T-helper 1 cell treated with Interleukin-12 subunit alpha and Interleukin-12 subunit beta and Interleukin-4 antibody, amounts not matched to agents 30 ng/mL and 1 ng/mL, for 36 hours (primary cell): Measurements from ENCODE around the gene TMED10. TPM values are rescaled to one million over a fixed set of nuclear protein-coding genes. Genes with fewer than 3 reads are reported as not detected.
"Not testable (repeated sequence)": the region's sequence is repeated elsewhere in the genome, so short reads cannot be mapped to it uniquely, and the experiment has no call there.

Experiments used
- intact Hi-C: fragments of 100-400 bp; cut with micrococcal nuclease; formaldehyde crosslinking; loops from one replicate; pipeline ENCODE4 v1.15.1; 2024
- total RNA-seq: library from RNA; stranded (reverse); gene quantifications from 2 replicates; pipeline ENCODE4 v1.2.3, GENCODE V29; 2022

TMED10 gene
- total RNA-seq, 1 donor from 2014 or later: 238 TPM

DNA sequence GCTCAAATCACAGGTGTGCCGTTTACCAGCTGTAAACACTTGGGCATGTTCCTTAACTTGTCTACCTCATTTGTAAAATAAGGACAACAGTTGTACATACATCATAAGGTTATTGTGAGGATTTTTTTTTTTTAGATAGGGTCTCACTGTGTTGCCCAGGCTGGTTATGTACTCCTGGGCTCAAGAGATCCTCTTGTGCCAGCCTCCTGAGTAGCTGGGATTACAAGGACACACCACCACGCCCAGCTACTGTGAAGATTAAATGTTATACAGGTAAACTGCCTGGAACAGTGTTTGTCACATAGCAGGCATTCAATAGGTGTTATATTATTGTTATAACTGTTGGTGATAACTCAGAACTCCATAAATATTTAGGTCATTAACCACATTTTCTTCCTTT lies 12.7 kb downstream of the TMED10 start:
- intact Hi-C loops: no loop called here

DNA sequence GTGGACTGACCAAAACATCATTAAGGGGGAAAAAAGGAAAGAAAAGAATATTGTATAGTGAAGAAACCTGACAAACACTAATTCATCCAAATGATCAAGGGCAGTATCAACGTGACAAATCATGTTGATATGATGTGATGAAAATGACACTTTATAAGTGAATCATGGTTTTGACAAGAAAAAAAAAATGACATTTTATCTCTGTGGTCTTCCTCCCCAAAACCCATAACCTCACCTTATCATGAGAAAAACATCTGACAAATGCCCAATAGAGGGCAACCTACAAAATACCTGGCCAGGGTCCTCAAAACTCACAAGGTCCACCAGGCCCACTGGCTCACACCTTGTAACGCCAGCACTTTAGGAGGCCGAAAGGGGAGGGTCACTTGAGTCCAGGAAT lies 13.8 kb downstream of the TMED10 start:
- intact Hi-C loops: no loop called here

DNA sequence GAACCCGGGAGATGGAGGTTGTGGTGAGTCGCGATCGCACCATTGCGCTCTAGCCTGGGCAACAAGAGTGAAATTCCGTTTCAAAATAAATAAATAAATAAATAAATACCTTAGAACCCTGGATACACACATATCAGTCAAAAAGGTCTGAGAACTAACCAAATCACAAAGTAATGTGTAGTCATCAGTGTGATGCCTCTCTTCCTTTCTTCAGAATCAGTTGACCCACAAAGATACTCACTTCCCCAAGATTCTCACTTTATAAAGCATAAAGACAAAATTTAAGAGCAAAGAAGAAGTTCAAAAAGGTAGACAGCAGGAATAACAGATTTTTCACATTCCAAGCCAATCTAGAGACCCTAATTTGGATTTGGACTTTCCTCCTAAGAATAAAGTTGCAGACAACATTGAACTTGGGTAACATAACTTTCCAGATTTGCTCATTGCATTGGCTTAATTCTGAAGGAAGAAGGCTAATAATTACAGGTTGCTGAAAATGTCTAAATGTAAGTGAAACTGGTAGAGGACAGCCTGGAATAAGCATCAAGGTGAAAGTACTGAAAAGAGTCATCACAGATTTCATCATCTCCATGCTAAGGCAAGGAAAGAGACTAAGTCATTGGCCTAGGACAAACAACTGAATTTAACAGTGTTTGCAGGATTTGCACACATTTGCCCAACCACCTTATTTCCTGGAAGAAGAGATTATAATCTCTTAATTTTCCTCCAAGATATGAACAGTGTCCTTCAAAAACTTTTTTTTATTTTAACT lies 17.4 kb downstream of the TMED10 start:
- intact Hi-C loops: no loop called here

DNA sequence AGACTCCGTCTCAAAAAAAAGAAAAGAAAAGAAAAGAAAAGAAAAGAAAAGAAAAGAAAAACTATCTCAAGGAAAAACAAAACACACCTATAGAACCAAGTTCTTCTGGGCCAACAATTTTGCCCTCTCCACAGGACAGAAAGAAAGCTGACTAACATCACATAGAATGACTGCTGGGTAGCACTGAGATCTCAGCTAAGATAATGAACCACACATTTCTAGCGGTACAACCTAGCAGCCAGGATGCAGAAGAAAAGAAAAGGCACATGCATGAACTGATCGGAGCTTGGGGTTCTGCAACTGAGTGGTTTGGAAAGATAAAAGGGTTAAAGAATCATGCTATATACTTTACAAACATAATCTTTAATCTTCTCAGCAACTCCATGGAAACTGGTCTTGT lies 19.5 kb downstream of the TMED10 start:
- intact Hi-C loops: loop anchor here (1.0 to 2.0 kb wide), 3 partner anchors 18 to 92 kb away; partner anchors contain the start of gene TMED10

DNA sequence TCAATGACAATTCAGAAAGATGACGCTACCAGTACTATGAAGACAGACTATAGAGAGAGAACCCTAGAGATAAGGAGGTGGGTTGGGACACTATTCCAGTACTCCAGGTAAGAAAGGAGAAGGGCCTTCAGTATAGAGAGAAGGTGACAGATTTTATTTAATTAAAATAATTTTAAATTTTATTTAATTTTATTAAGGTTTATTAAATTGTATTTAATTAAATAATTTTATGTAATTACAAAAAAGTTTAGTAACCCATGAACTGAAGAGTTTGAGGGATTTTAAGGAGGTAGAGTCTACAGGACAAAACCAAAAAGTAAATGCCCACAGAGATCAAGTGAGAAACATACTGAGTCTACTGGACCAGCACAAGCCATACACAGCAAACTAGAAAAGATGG lies 20.3 kb downstream of the TMED10 start:
- intact Hi-C loops: loop anchor here (2.0 kb wide), 1 partner anchor 17 kb away; no protein-coding TSS in a partner anchor

DNA sequence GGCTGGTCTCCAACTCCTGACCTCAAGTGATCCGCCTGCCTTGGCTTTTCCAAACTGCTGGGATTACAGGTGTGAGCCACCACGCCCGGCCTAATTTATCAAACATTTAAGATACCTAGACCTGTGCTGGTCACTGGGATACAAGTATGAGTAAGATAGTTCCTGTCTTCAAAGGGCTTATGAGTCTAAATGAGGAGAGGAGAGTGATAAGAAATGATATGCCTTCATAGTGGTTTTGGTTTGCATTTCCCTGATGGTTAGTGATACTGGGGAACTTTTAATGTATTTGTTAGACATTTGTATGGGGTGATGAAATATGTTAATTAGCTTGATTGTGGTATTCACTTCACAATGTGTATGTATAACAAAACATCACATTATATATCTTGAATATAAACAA lies 21.2 kb downstream of the TMED10 start:
- intact Hi-C loops: no loop called here

DNA sequence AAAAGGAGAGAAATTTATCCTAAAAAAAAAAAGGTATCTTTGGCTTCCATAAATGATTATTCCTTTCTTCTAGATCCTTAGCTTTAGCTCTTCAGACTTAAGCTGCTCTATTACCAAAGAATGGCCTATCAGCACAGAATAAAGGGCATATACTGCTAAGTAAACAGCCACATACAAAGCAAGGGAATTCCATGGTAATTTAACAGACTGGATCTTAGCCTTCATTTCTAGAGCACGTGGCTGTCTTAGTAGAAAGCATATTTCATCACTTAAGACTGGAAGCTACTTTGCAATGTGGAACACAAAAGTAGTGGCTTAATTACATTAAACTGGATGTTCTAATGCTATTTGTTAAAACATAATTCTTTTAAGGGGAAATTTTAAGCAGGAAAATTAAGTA lies 23.1 kb downstream of the TMED10 start:
- intact Hi-C loops: loop anchor here (1.0 kb wide), 1 partner anchor 8 kb away; no protein-coding TSS in a partner anchor

DNA sequence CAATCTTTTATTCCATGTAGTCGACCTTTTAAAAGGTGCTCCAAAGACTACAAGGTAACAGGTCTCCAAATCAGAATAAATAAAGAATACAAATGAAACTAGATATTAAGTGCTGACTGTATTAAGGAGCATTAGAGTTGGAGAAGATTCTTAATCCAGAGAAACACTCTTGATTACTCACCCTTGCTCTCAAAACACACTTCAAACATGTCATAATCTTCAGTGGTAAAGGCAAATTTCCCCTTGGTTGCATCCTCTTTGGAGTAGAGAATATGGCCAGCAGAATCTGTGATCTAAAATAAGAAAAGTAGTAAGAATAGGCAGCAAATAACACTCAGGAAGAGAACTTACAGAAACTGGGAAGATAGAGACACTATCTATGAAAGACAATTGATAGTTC lies 24.6 kb downstream of the TMED10 start:
- intact Hi-C loops: no loop called here

DNA sequence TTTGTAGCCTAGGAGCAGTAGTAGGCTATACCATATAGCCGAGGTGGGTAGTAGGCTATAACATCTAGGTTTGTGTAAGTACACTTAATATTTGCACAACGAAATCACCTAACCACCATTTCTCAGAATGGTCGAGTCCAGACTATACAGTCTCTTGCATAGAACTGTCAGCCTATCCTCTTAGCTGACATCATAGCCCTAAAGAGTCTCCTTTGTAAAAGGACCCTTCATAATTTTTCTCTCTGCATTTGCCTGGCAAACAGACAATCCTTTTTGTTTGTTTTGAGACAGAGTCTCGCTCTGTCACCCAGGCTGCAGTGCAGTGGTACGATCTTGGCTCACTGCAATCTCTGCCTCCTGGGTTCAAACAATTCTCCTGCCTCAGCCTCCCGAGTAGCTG lies 25.8 kb downstream of the TMED10 start:
- intact Hi-C loops: not testable (repeated sequence)

DNA sequence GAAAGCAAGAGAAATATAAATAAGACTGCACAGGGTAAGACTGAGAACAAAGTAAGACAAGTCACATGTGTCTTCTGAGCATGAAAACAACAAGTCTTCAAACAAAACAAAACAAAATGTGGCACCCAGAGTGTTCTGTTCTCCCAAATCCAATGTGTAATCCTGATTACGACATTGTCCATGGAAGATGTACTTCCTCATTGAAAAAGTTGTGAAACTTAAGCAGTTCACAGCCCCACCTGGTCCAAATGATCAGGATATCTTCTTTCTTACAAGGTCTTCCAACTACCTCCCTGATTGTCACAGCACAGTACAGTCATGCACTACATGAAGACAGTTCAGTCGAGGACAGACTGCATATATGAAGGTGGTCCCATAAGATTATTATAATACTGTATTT lies 26.3 kb downstream of the TMED10 start:
- intact Hi-C loops: no loop called here

DNA sequence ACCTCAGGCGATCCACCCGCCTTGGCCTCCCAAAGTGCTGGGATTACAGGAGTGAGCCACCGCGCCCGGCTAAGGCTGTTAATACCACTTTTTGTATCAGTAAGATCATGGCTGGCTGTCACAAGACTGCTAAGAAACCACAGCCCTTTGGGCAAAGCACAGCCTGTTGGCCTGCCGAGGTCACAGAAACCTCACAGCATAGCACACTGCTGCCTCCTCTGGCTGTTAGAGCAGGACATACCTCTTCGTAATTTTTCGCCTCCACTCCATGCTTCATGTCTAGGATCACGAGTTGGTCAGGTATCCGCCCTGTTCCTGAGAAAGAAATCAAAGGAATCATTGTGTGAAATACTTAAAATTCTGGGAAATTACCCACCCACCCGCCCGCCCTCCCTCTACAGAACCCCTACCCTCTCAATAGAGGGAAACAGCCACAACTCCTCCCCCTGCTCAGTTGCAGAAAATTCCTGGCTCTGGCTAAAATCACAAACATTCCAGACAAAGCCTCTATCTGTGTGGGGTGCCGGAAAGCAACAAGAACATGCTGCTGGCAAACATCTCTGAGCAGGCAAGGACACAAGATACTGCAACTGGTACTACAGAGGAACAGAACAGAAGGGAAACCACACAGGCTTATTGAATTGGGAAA lies 28.9 kb downstream of the TMED10 start:
- intact Hi-C loops: no loop called here

DNA sequence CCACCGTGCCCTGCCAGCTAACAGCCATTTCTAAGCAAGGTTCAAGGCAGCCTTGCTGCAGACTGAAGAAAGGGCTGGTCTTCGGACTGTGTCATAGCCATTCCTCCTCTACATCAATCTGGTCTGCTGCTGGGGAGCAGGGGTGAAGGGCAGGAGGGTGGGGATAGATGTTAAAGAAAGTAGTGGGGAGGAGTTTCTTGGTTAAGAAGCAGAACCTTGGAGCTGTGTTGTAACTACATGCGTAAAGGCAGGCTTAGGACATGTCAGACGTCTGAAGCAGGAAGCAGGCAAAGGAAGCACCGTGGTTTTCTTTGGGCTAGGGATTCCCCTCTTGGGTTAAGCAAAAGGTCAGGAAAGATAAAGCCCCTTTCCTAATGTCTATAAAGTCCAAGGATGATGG lies 31.5 kb downstream of the TMED10 start:
- intact Hi-C loops: loop anchor here (1.0 kb wide), 1 partner anchor 8 kb away; no protein-coding TSS in a partner anchor

DNA sequence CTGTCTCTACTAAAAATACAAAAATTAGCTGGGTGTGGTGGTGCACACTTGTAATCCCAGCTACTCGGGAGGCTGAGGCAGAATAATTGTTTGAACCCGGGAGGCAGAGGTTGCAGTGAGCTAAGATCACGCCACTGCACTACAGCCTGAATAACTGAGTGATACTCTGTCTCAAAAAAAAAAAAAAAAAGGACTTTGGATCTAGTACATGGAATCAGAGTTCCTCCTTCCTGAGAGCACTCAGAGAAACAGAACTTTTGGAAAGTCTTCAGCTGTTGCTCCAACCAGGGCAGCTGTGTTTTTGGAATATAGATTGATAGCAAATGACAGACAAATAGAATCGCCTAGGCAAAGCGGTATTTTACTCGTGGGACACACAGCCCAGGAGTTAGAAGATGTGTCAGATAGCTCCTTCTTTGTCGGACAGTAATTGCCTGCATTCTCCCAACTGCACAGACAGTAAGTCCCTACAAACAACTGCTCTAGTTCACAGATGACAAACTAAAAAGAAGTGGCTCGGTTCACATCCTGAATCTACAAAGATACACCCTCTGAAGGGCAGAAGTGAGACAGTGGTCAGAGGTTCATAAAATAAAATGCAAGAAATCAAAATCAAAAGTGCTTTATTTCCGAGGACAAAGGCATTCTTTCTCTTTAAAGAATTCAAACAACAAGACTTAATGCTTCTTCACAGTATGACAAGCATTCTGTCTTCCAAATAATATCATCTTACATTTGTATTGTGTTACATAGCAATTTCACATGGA lies 32.5 kb downstream of the TMED10 start:
- intact Hi-C loops: no loop called here

DNA sequence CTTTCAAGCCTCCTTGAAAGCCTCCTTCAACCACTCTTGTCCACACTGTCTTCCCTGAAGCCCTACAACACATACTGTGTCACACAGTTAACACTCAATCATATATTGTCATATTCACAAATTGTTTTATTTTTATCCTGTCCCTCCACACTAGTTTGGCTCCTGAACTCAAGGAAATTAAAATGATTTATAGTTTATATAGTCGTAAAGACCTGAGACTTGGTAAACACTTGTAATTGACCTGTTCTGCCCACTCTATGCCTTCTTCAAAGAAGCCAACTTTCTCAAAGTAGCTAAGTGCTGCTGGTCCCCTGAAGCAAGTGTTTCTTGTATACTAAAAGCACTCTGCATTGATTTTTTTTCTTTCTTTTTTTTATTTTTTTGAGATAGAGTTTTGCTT lies 33.9 kb downstream of the TMED10 start:
- intact Hi-C loops: no loop called here

DNA sequence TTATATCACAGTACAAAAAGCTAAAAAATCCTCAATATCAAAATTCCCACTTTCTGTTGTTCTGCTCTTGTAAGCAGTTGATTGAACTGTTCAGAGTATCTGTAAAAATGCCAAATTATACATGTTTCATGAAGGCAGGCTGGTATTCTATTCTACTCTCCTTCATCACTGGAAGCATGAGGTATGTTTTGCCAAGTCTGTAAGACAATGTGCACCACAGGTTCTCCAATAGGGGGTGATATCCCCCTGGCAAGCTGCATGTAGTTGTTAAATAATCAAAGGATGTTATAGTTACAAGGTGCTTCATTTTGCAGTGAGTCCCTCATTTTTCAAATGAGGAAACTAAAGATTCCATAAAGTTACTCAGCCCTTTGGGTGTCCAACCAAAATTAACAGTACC lies 34.4 kb downstream of the TMED10 start:
- intact Hi-C loops: no loop called here

DNA sequence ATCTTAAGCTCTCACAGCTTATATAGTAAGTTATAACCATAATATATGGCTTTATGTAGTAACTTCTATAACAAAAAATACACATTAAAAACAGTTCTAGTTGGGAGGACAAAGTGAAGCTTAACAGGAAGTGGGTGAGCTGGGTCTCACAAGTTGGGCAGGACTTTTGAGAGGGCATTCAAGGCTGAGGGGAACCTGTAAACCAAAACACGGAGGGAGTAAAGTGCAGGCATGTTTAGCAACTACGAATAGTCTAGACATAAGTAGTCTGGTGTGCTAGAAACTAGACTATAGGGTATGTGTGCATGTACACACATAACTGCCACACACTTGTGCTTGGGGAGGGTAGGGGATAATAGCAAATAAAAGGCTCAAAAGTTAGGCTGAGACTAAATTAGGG lies 35.4 kb downstream of the TMED10 start:
- intact Hi-C loops: no loop called here

DNA sequence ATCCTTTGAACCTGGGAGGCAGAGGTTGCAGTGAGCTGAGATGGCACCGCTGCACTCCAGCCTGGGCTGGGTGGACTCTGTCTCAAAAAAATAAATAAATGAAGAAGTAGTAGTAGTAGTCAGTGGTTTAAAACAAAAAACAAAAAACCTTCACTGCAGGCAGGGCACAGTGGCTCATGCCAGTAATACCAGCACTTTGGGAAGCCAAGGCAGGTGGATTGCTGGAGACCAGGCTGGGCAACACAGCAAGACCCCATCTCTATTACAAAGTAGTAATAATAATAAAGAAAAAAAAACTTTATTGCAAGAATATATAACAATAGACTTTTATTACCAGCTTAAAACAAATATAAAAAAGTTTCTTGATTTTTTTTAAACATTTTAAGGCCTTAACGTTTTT lies 35.8 kb downstream of the TMED10 start:
- intact Hi-C loops: no loop called here

DNA sequence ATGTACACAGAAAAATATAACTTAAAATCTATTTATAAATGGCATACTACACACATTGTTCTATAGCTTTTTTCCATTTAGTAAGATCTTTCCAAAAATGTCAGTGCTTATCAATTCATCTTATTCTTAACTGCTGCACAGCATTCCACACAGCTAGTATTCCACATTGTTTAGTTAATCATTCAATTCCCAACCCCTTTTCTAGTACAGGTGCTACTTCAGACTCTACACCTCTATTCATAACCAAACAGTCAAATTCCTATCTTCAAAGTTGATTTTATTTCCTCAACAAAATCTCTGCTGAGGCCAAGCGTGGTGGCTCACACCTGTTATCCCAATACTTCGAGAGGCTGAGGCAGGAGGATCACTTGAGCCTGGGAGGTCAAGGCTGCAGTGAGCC lies 37.2 kb downstream of the TMED10 start:
- intact Hi-C loops: loop anchor here (2.0 kb wide), 1 partner anchor 18 kb away; no protein-coding TSS in a partner anchor

DNA sequence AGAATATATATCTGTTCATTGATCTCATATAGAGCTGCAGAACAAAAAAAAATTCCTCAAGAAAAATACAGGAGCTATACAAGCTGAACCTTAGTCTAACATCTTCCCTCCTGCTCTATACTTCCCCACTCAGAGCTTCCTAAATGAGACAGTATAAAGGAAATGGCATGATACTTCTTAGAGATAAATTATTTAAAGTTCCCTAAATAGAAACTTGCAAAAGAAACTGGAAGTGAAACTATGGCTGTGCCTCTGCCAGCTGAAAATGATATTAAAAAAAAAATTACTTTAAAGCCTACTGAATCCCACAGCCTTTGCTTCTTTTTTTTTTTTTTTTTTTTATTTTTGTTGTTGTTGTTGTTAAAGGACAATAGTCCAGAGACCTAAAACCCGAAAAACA lies 37.9 kb downstream of the TMED10 start:
- intact Hi-C loops: loop anchor here (2.0 kb wide), 1 partner anchor 18 kb away; no protein-coding TSS in a partner anchor

DNA sequence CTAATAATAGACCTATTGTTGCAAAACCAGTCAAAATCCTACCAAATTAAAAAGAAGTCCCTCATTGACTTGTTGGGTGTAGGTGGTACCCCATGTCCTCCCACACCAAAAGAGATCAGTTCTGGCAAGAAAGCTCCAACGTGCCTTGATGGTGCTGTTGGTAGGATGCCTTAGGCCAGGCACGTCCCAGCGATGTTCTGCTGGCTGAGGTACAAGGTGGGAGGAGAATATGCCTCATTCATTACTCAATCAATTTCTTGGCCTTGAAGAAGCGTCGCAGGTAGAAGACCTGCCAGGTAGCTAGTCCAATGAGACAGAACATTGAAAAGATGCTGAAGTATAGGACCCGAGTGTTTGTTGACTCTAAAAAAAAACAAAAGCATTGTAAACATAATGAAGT lies 41.8 kb downstream of the TMED10 start:
- intact Hi-C loops: no loop called here

DNA sequence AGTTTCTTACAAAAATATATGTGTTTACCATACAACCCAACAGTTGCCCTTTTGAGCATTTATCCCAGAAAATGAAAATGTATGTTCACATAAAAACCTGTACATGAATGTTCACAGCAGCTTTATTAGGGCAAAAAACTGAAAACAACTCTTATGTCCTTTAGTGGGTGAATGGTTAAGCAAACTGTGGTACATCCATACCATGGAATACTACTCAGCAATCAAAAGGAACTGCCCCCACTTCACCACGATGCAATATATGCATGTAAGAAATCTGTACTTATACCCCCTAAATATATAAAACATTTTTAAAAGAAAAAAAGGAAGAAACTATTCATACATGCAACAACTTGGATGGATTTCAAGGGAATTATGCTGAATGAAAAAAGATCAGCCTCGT lies 42.8 kb downstream of the TMED10 start:
- intact Hi-C loops: loop anchor here (2.0 kb wide), 2 partner anchors 355 to 521 kb away; no protein-coding TSS in a partner anchor
